GM19351 (cell line): ENCODE results near the gene CPED1.
"Not testable (repeated sequence)": the region's sequence is repeated elsewhere in the genome, so short reads cannot be mapped to it uniquely, and the experiment has no call there.

Experiments
- ATAC-seq: cut with Tn5 transposase; IDR thresholded peaks from one replicate; pipeline ENCODE4 v1.9.1; 2021; ENCODE audit warnings: mild to moderate bottlenecking, moderate library complexity; ENCODE audit not compliant: unreplicated experiment

CPED1 gene

GRCh38 chr7:121062671-121063279 is 74.3 kb downstream of the CPED1 start:
- no peak for ATAC-seq

GRCh38 chr7:121067717-121068116 is 79.2 kb downstream of the CPED1 start:
- ATAC-seq, result not testable (repeated sequence)

- ATAC-seq, result no peak
Observed at GRCh38 chr7:121069346-121070100, 81.0 kb downstream of the CPED1 start.

GRCh38 chr7:121071132-121071531 is 82.6 kb downstream of the CPED1 start:
- ATAC-seq, result no peak

GRCh38 chr7:121071662-121072061 is 83.2 kb downstream of the CPED1 start:
- ATAC-seq, result no peak

- no peak for ATAC-seq
Observed at GRCh38 chr7:121072826-121073225, 84.3 kb downstream of the CPED1 start.

- ATAC-seq, result no peak
Observed at GRCh38 chr7:121073463-121074099, 85.1 kb downstream of the CPED1 start.

GRCh38 chr7:121075424-121075841 is 86.9 kb downstream of the CPED1 start:
- not testable (repeated sequence) for ATAC-seq

- ATAC-seq, result no peak
Observed at GRCh38 chr7:121075952-121076349, 87.4 kb downstream of the CPED1 start.

GRCh38 chr7:121076350-121077164 is 88.0 kb downstream of the CPED1 start:
- ATAC-seq, result peak; percentile 49

GRCh38 chr7:121077165-121077630 is 88.7 kb downstream of the CPED1 start:
- no peak for ATAC-seq

- no peak for ATAC-seq
Observed at GRCh38 chr7:121078701-121079227, 90.3 kb downstream of the CPED1 start.

- ATAC-seq, result no peak
Observed at GRCh38 chr7:121079425-121080169, 91.1 kb downstream of the CPED1 start.

- ATAC-seq, result no peak
Observed at GRCh38 chr7:121080257-121080912, 91.9 kb downstream of the CPED1 start.

GRCh38 chr7:121080913-121081326 is 92.4 kb downstream of the CPED1 start:
- no peak for ATAC-seq

- peak; percentile 92 for ATAC-seq
Observed at GRCh38 chr7:121081327-121081936, 92.9 kb downstream of the CPED1 start.

- no peak for ATAC-seq
Observed at GRCh38 chr7:121082400-121083101, 94.0 kb downstream of the CPED1 start.

- no peak for ATAC-seq
Observed at GRCh38 chr7:121083138-121083789, 94.8 kb downstream of the CPED1 start.
